GM19468 (cell line): ENCODE measurements around the gene SOCS4.
"Not testable (repeated sequence)": the region's sequence is repeated elsewhere in the genome, so short reads cannot be mapped to it uniquely, and the experiment has no call there.

Experiments used
- ATAC-seq: cut with Tn5 transposase; IDR thresholded peaks from one replicate; pipeline ENCODE4 v1.9.1; 2021; ENCODE audit warnings: mild to moderate bottlenecking, moderate library complexity, moderate number of reproducible peaks; ENCODE audit not compliant: unreplicated experiment; ENCODE audit errors: extremely low read depth

The SOCS4 gene

GRCh38 chr14:55051165-55051422 is 24.1 kb downstream of the SOCS4 start:
- no peak for ATAC-seq

- ATAC-seq, result peak; percentile 77
These were observed 24.6 kb downstream of the SOCS4 start, which contains the start of gene MAPK1IP1L for GRCh38 chr14:55051423-55052268. TSS of gene MAPK1IP1L (plus strand) at chr14:55051647. CDS start at chr14:55061684, 10,037 bp downstream.

GRCh38 chr14:55052269-55052930 is 25.4 kb downstream of the SOCS4 start:
- ATAC-seq, result no peak

GRCh38 chr14:55053018-55053417 is 26.0 kb downstream of the SOCS4 start:
- ATAC-seq, result no peak

GRCh38 chr14:55053500-55053899 is 26.5 kb downstream of the SOCS4 start:
- ATAC-seq, result no peak

- ATAC-seq, result no peak
These were observed 27.1 kb downstream of the SOCS4 start for GRCh38 chr14:55054098-55054497.

GRCh38 chr14:55057919-55058318 is 30.9 kb downstream of the SOCS4 start:
- ATAC-seq, result no peak

- no peak for ATAC-seq
These were observed 32.3 kb downstream of the SOCS4 start for GRCh38 chr14:55059333-55059732.

- no peak for ATAC-seq
These were observed 35.7 kb downstream of the SOCS4 start for GRCh38 chr14:55062517-55063351.

GRCh38 chr14:55064896-55065295 is 37.9 kb downstream of the SOCS4 start:
- ATAC-seq, result not testable (repeated sequence)

- ATAC-seq, result no peak
These were observed 38.4 kb downstream of the SOCS4 start for GRCh38 chr14:55065411-55065810.

GRCh38 chr14:55066223-55066622 is 39.2 kb downstream of the SOCS4 start:
- ATAC-seq, result no peak

- no peak for ATAC-seq
These were observed 44.0 kb downstream of the SOCS4 start for GRCh38 chr14:55070981-55071411.

GRCh38 chr14:55071870-55072640 is 45.0 kb downstream of the SOCS4 start:
- ATAC-seq, result no peak

- ATAC-seq, result no peak
These were observed 46.8 kb downstream of the SOCS4 start for GRCh38 chr14:55073856-55074255.

- ATAC-seq, result no peak
These were observed 47.6 kb downstream of the SOCS4 start for GRCh38 chr14:55074662-55075061.

GRCh38 chr14:55075628-55076175 is 48.7 kb downstream of the SOCS4 start:
- no peak for ATAC-seq

GRCh38 chr14:55077170-55078151 is 50.4 kb downstream of the SOCS4 start:
- ATAC-seq, result no peak

GRCh38 chr14:55079961-55080360 is 52.9 kb downstream of the SOCS4 start:
- ATAC-seq, result not testable (repeated sequence)
